WTC11 (cell line): ENCODE measurements around the gene FRK. TPM values are rescaled to one million over a fixed set of nuclear protein-coding genes. Genes with fewer than 3 reads are reported as not detected.
A peak's percentile ranks its signal among the peaks of the same experiment; 100 is the strongest.

ENCODE experiments used
- ATAC-seq: fragments of 200-7000 bp; cut with Tn5 transposase; 2 replicates; pipeline ENCODE4 v1.10.0; 2021; ENCODE audit warnings: mild to moderate bottlenecking, moderate library complexity
- CTCF ChIA-PET: fragments of 300-600 bp; sonication (Branson Sonifier 250); formaldehyde crosslinking; loops from one replicate; lab custom pipeline; 2021; ENCODE audit warnings: antibody characterized with exemption; lab: Charles Lee
- POLR2A ChIA-PET: fragments of 350-600 bp; sonication (Branson Sonifier 250); formaldehyde crosslinking; loops from one replicate; lab custom pipeline; 2021; ENCODE audit warnings: antibody characterized with exemption; lab: Charles Lee
- DNase-seq: peaks from one replicate; pipeline ENCODE4 v3.0.0; 2021; ENCODE audit warnings: low spot score
- H3K27ac Mint-ChIP-seq: 2 replicates; pipeline ENCODE4 v1.8.0; 2021; ENCODE audit warnings: mixed read lengths
- H3K27me3 Mint-ChIP-seq: 2 replicates; pipeline ENCODE4 v1.8.0; 2021; ENCODE audit warnings: low read depth, mild to moderate bottlenecking, moderate library complexity, mixed read lengths
- H3K36me3 Mint-ChIP-seq: 2 replicates; pipeline ENCODE4 v1.8.0; 2021; ENCODE audit warnings: mixed read lengths
- H3K4me1 Mint-ChIP-seq: 2 replicates; pipeline ENCODE4 v1.8.0; 2022; ENCODE audit warnings: mixed read lengths
- H3K4me3 Mint-ChIP-seq: 2 replicates; pipeline ENCODE4 v1.8.0; 2021; ENCODE audit warnings: mild to moderate bottlenecking, moderate library complexity, mixed read lengths
- H3K9me3 Mint-ChIP-seq: 2 replicates; pipeline ENCODE4 v1.8.0; 2021; ENCODE audit warnings: mixed read lengths
- ATF3 ChIP-seq: sonication (generic); formaldehyde crosslinking; conservative IDR thresholded peaks from 2 replicates; pipeline ENCODE4 v1.8.1; 2022; ENCODE audit warnings: mild to moderate bottlenecking, missing genetic modification reagents
- CTCF ChIP-seq: fragments of 200-600 bp; IDR thresholded peaks from 2 replicates; pipeline ENCODE4 v1.8.0; 2022; ENCODE audit warnings: antibody characterized with exemption
- E2F5 ChIP-seq: sonication (generic); formaldehyde crosslinking; IDR thresholded peaks from 2 replicates; pipeline ENCODE4 v1.8.1; 2022; ENCODE audit warnings: mild to moderate bottlenecking, moderate library complexity, missing genetic modification reagents
- ELF4 ChIP-seq: sonication (generic); formaldehyde crosslinking; IDR thresholded peaks from 2 replicates; pipeline ENCODE4 v1.8.1; 2022; ENCODE audit warnings: low read depth, mild to moderate bottlenecking, moderate library complexity, missing genetic modification reagents
- EMX1 ChIP-seq: fragments of 250-450 bp; sonication (Bioruptor Pico); IDR thresholded peaks from 2 replicates; pipeline ENCODE4 v1.8.0; 2021; ENCODE audit warnings: mild to moderate bottlenecking
- FOXP1 ChIP-seq: sonication (generic); formaldehyde crosslinking; IDR thresholded peaks from 2 replicates; pipeline ENCODE4 v1.8.0; 2022; ENCODE audit warnings: missing genetic modification reagents, mild to moderate bottlenecking, moderate library complexity, borderline replicate concordance
- HMGA2 ChIP-seq: fragments of 250-450 bp; sonication (Bioruptor Pico); IDR thresholded peaks from 2 replicates; pipeline ENCODE4 v1.4.0; 2021; ENCODE audit warnings: mild to moderate bottlenecking, moderate library complexity
- HMGXB4 ChIP-seq: sonication (generic); formaldehyde crosslinking; IDR thresholded peaks from 2 replicates; pipeline ENCODE4 v1.8.1; 2023; ENCODE audit warnings: mild to moderate bottlenecking, moderate library complexity, missing genetic modification reagents
- MLX ChIP-seq: sonication (generic); formaldehyde crosslinking; IDR thresholded peaks from 2 replicates; pipeline ENCODE4 v1.8.1; 2023; ENCODE audit warnings: mild to moderate bottlenecking, missing genetic modification reagents, moderate library complexity
- NR1H2 ChIP-seq: sonication (generic); formaldehyde crosslinking; IDR thresholded peaks from 2 replicates; pipeline ENCODE4 v1.9.0; 2021; ENCODE audit warnings: mild to moderate bottlenecking, moderate library complexity, missing genetic modification reagents
- NR2C2 ChIP-seq: sonication (generic); formaldehyde crosslinking; IDR thresholded peaks from 2 replicates; pipeline ENCODE4 v1.8.0; 2022; ENCODE audit warnings: mild to moderate bottlenecking, missing genetic modification reagents
- RORB ChIP-seq: fragments of 250-450 bp; sonication (Bioruptor Pico); IDR thresholded peaks from 2 replicates; pipeline ENCODE4 v1.9.0; 2021; ENCODE audit warnings: mild to moderate bottlenecking
- TEAD4 ChIP-seq: sonication (generic); formaldehyde crosslinking; IDR thresholded peaks from 2 replicates; pipeline ENCODE4 v1.8.0; 2022; ENCODE audit warnings: mild to moderate bottlenecking, missing genetic modification reagents
- ZBTB21 ChIP-seq: sonication (generic); formaldehyde crosslinking; IDR thresholded peaks from 2 replicates; pipeline ENCODE4 v1.8.1; 2023; ENCODE audit warnings: mild to moderate bottlenecking, missing genetic modification reagents, borderline replicate concordance
- ZNF138 ChIP-seq: sonication (generic); formaldehyde crosslinking; conservative IDR thresholded peaks from 2 replicates; pipeline ENCODE4 v1.8.1; 2022; ENCODE audit warnings: mild to moderate bottlenecking, moderate library complexity, missing genetic modification reagents
- ZNF317 ChIP-seq: sonication (generic); formaldehyde crosslinking; IDR thresholded peaks from 2 replicates; pipeline ENCODE4 v1.8.1; 2023; ENCODE audit warnings: low read depth, mild to moderate bottlenecking, moderate library complexity, missing genetic modification reagents, borderline replicate concordance
- ZNF423 ChIP-seq: fragments of 250-450 bp; sonication (Bioruptor Pico); IDR thresholded peaks from 2 replicates; pipeline ENCODE4 v2.1.2; 2022; ENCODE audit warnings: mild to moderate bottlenecking, moderate library complexity
- ZNF532 ChIP-seq: fragments of 250-450 bp; sonication (Bioruptor Pico); IDR thresholded peaks from 2 replicates; pipeline ENCODE4 v1.9.0; 2021; ENCODE audit warnings: mild to moderate bottlenecking, borderline replicate concordance
- total RNA-seq: library from RNA; stranded (reverse); gene quantifications from 3 replicates; pipeline ENCODE4 v1.2.3, GENCODE V29; 2021

Gene FRK
- total RNA-seq, 1 experiment from 2014 or later = 0.13 TPM

- Mint-ChIP-seq H3K27me3 (no peaks in the 10 kb centered on the region), H3K27ac (no peak overlapping the region), H3K4me1 (no peaks in the 10 kb centered on the region), H3K4me3 (no peak overlapping the region), H3K36me3 (no peaks in the 10 kb centered on the region), H3K9me3 (no peaks in the 10 kb centered on the region)
- TF ChIP-seq E2F5 (CRISPR knock-in tag) = no peak
- TF ChIP-seq TEAD4 = no peak
- no peak for TF ChIP-seq ZBTB21 (CRISPR knock-in tag)
- no peak for TF ChIP-seq NR1H2 (CRISPR knock-in tag)
- no peak for TF ChIP-seq ELF4
- no peak for TF ChIP-seq HMGA2 (CRISPR knock-in tag)
- no peak for TF ChIP-seq ZNF423 (CRISPR knock-in tag)
- TF ChIP-seq NR2C2 (CRISPR knock-in tag) = no peak
- no peak for TF ChIP-seq ZNF532
- TF ChIP-seq ATF3 (CRISPR knock-in tag) = no peak
- no peak for TF ChIP-seq EMX1
- no peak for TF ChIP-seq HMGXB4 (CRISPR knock-in tag)
- no peak for TF ChIP-seq FOXP1 (CRISPR knock-in tag)
- TF ChIP-seq MLX (CRISPR knock-in tag) = no peak
- no peak for TF ChIP-seq ZNF138
- TF ChIP-seq ZNF317 = no peak
- DNase-seq (no peak), ATAC-seq (no peak)
- ChIA-PET POLR2A (no interaction called here), CTCF (interaction anchor here (0.6 to 2.0 kb wide), 27 partner anchors 8 to 326 kb away, joined by 3 to 18 read pairs (median 4); partner anchors contain the start of genes FRK and NT5DC1)
Observed at GRCh38 chr6:116011520-116011919, 49.2 kb downstream of the FRK start.

GRCh38 chr6:116010790-116011401 lies 49.8 kb downstream of the FRK start:
- ATAC-seq (peak; percentile 78), DNase-seq (peak; percentile 70)
- TF ChIP-seq CTCF = peak; percentile 61
- no peak for TF ChIP-seq RORB
- Mint-ChIP-seq H3K27ac (no peak overlapping the region), H3K27me3 (no peaks in the 10 kb centered on the region), H3K9me3 (no peaks in the 10 kb centered on the region), H3K36me3 (no peaks in the 10 kb centered on the region), H3K4me1 (no peaks in the 10 kb centered on the region), H3K4me3 (no peak overlapping the region)
- POLR2A ChIA-PET = no interaction called here
- CTCF ChIA-PET = interaction anchor here (0.6 to 2.0 kb wide), 25 partner anchors 8 to 327 kb away, joined by 3 to 18 read pairs (median 4); partner anchors contain the start of genes FRK and NT5DC1
